GM12872 (cell line): Measurements from ENCODE around the gene KIAA2012.
A peak's percentile ranks its signal among the peaks of the same experiment; 100 is the strongest.

Experiments used
- CTCF ChIP-seq: IDR thresholded peaks from 3 replicates; pipeline ENCODE4 v1.5.1; 2011; ENCODE audit warnings: low read depth, mild to moderate bottlenecking, low read length, moderate library complexity; ENCODE audit not compliant: insufficient read depth

KIAA2012 gene

GRCh38 chr2:202157211-202157990 is 84.3 kb downstream of the KIAA2012 start:
- no peak for TF ChIP-seq CTCF

- peak; percentile 25; the same call in 1 of the 3 replicates for TF ChIP-seq CTCF
Measured at GRCh38 chr2:202158796-202159195, 85.7 kb downstream of the KIAA2012 start.

GRCh38 chr2:202161151-202161835 is 88.2 kb downstream of the KIAA2012 start:
- no peak for TF ChIP-seq CTCF

- no peak for TF ChIP-seq CTCF
Measured at GRCh38 chr2:202164411-202164810, 91.4 kb downstream of the KIAA2012 start.

- no peak for TF ChIP-seq CTCF
Measured at GRCh38 chr2:202165208-202165607, 92.2 kb downstream of the KIAA2012 start.

- TF ChIP-seq CTCF = no peak
Measured at GRCh38 chr2:202165945-202166344, 92.9 kb downstream of the KIAA2012 start.

- no peak for TF ChIP-seq CTCF
Measured at GRCh38 chr2:202169131-202169530, 96.1 kb downstream of the KIAA2012 start.
